Fibroblast of the aortic adventitia (primary cell): ENCODE measurements around the gene EPB42. TPM values are rescaled to one million over a fixed set of nuclear protein-coding genes. Genes with fewer than 3 reads are reported as not detected.
A peak's percentile ranks its signal among the peaks of the same experiment; 100 is the strongest.
"Not testable (repeated sequence)": the region's sequence is repeated elsewhere in the genome, so short reads cannot be mapped to it uniquely, and the experiment has no call there.

Experiments
- DNase-seq: peaks from one replicate; pipeline ENCODE4 v3.0.0-alpha.2; 2010; ENCODE audit warnings: low read depth
- H3K4me3 ChIP-seq: 2 replicates; pipeline ENCODE4 v1.5.1; 2011; ENCODE audit warnings: low read depth, mild to moderate bottlenecking, control low read depth, low read length, moderate library complexity
- total RNA-seq: library from RNA; depleted of rRNA; stranded (reverse); fragments of >200 nt; gene quantifications from 2 replicates; pipeline ENCODE4 v1.2.3, GENCODE V29; 2012; ENCODE audit warnings: low replicate concordance
- TF ChIP-seq, protein P1 (sequence below): IDR thresholded peaks from 2 replicates; pipeline ENCODE4 v1.5.1; 2011; ENCODE audit warnings: mild to moderate bottlenecking, low read length, control low read depth, inconsistent platforms; ENCODE audit not compliant: insufficient read depth

EPB42 gene
- total RNA-seq, 1 donor = not detected

DNA sequence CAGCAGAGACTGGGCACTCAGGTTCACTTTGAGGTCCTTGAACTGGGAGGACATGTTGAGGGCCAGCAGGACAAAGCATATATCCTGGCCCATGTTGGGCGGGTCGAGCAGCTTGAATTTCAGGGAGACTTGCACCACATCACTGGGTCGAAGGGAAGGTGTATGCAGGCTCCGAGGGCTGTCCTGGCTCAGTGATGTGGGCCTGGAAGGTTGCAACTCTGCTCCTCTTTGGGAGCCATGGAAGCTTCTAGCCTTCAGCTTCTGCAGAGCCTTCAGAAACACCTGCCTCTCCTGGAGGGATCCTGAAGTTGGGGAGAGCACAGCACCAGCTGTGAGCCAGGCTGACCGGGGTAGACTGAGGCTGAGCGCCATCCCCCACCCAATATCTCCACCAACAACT is 14.7 kb upstream of the EPB42 start:
- no peak for DNase-seq
- TF ChIP-seq, protein P1, sequence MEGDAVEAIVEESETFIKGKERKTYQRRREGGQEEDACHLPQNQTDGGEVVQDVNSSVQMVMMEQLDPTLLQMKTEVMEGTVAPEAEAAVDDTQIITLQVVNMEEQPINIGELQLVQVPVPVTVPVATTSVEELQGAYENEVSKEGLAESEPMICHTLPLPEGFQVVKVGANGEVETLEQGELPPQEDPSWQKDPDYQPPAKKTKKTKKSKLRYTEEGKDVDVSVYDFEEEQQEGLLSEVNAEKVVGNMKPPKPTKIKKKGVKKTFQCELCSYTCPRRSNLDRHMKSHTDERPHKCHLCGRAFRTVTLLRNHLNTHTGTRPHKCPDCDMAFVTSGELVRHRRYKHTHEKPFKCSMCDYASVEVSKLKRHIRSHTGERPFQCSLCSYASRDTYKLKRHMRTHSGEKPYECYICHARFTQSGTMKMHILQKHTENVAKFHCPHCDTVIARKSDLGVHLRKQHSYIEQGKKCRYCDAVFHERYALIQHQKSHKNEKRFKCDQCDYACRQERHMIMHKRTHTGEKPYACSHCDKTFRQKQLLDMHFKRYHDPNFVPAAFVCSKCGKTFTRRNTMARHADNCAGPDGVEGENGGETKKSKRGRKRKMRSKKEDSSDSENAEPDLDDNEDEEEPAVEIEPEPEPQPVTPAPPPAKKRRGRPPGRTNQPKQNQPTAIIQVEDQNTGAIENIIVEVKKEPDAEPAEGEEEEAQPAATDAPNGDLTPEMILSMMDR = no peak
- no peak overlapping the region for H3K4me3 ChIP-seq

- TF ChIP-seq, protein P1 = no peak
- DNase-seq = peak; percentile 15
- H3K4me3 ChIP-seq = no peak overlapping the region
Observed at GRCh38 chr15:43232289-43232874, 11.6 kb upstream of the EPB42 start.

- H3K4me3 ChIP-seq = no peak overlapping the region
- DNase-seq = peak; percentile 55
- TF ChIP-seq, protein P1 = no peak
Observed at GRCh38 chr15:43230640-43231115, 9.9 kb upstream of the EPB42 start.

DNA sequence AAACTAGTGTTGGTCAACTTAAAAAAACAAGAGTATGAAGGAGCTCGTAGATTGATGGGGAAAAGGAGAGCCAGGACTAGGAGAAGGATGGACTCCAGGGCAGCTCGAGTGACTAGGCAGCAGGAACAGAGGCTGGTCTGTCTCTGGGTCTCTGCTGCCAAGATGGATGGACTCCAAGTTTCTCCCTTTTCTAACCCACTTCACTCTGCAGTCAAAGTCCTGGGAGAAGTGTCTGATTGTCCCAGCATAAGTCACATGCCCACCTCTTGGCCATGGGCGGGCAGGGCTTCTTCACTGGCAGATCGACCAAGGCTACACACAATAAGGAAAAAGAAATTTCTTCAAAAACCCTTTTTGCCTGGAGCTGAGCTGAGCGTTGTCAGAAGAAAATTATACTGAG is 9.2 kb upstream of the EPB42 start:
- DNase-seq = no peak
- TF ChIP-seq, protein P1 = no peak
- no peak overlapping the region for H3K4me3 ChIP-seq

GRCh38 chr15:43226436-43227305 is 5.9 kb upstream of the EPB42 start:
- H3K4me3 ChIP-seq = no peak overlapping the region
- DNase-seq = no peak

DNA sequence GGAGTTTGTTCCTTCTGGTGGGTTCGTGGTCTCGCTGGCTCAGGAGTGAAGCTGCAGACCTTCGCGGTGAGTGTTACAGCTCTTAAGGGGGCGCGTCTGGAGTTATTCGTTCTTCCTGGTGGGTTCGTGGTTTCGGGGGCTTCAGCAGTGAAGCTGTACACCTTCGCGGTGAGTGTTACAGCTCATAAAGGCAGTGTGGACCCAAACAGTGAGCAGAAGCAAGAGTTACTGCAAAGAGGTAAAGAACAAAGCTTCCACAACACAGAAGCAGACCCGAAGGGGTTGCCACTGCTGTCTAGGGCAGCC is 5.1 kb upstream of the EPB42 start:
- not testable (repeated sequence) for H3K4me3 ChIP-seq, DNase-seq

More at GRCh38 chr15:43226436-43227305, 5.9 kb upstream of the EPB42 start:
- TF ChIP-seq, protein P1 = no peak

- DNase-seq = peak; percentile 82
- TF ChIP-seq, protein P1 = peak; percentile 85
- no peak overlapping the region for H3K4me3 ChIP-seq
Observed at GRCh38 chr15:43225201-43225949, 4.6 kb upstream of the EPB42 start.
